ENCODE measurements around the gene FBXO42.
A peak's percentile ranks its signal among the peaks of the same experiment; 100 is the strongest.
"Not testable (repeated sequence)": the region's sequence is repeated elsewhere in the genome, so short reads cannot be mapped to it uniquely, and the experiment has no call there.

FBXO42 gene

DNA sequence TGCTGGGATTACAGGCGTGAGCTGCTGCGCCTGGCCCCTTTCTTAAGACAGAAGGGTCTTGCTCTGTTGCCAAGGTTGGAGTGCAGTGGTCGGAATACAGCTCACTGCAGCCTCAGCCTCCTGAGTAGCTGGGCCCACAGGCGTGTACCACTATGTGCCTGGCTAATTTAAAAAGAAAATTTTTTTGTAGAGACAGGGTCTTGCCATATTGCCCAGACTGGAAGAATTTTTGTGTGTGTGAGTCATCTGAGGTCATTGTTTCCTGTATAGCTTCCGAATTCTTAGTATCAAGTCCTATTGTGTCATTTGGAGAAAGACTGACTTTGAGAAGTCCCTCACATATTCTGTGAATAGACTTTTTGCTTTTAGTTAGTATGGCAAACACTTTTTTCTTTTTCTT lies 19.4 kb upstream of the FBXO42 start:
- peak; percentile 40 for DNase-seq

DNA sequence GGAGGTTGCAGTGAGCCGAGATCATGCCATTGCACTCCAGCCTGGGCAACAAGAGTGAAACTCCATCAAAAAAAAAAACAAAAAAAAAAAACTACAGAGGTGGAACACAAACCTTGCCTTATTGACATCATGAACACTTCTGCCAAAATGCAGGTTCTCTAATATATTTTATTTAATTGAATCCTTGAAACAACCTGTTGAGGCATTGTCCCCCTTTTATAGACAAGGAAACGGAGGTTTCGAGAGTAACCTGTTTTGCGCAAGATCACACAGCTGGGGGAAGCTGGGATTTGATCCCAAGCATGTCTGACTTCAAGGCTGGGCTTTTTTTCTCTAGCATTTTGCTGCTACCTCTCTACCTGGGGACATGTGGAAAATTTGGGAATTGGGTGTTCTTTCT lies 17.5 kb upstream of the FBXO42 start:
- DNase-seq = no peak

DNA sequence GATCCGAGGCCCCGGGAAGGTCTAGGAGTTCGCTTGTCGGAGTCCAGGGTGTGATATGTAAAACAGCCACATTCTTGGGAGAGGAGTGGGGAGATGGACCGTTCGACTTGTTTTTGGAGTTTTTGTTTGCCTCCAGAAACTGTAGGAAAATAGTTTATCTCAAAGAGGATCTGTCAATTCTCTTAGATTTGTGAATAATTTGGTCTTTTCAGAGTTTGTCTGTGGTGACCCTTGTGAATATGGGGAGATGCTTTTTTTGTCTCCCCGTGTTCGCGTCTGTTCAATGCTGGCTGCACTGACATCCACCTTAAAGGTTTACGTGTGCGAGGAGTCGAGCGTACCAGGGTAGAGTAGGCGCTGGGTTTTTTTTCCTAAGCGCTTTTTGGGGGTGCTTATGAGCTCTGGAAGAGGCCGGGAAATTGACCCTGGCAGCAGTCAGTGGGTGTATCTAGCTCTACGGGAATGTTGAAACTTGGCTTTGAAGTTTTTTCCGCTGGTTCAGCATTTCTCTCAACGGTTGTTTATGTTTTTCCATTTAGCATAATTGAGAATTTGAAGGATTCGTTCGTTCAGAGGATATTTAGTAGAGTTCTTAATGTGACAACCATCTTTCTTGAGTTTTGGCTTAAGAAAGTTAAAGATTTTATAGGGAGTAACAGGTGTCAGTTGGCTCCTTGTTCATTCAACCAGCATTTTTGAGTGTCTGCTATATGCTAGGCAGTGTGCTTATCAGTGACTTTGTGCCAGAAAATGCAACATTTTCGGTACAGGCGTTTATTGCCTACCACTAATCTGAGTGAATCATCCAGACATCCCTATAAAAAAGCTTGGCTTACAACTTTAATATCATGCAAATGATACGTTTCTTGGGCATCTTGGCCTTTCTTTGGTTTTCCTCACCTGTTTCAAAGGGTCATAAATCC lies 15.9 kb upstream of the FBXO42 start:
- peak; percentile 56 for DNase-seq

DNA sequence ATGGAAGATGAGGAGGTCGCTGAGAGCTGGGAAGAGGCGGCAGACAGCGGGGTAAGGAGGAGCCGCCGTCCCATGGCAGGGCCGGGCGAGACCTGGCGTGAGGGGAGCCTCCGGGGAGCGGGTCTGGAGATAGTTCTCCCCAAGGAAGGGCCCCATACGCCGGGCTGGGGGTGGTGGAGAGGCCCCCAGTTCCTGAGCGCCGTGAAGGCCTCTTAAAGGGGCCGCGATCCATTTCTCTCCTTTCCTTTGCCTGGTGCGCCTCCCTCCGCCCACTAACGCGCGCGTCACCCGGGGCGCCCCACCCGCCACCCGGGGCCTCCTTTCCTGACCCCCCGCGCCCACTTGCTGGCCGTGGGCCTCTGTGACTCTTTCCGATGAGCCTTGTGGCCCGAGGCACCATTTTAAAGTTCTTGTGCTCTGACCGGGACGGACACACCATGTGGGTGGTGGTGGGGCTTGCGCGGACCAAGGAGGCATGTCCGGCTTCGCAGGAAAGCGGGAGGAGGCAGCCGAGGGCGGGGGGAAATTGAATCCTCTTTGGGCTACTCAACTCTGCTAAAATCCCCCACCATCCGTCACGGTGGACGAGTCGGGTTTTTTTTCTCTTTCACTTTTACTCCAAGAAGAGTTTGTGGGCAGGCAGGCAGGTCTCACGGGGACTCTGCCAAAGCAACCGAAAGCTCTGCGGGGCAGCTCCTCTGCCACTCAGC lies 15.1 kb upstream of the FBXO42 start:
- peak; percentile 84 for DNase-seq

DNA sequence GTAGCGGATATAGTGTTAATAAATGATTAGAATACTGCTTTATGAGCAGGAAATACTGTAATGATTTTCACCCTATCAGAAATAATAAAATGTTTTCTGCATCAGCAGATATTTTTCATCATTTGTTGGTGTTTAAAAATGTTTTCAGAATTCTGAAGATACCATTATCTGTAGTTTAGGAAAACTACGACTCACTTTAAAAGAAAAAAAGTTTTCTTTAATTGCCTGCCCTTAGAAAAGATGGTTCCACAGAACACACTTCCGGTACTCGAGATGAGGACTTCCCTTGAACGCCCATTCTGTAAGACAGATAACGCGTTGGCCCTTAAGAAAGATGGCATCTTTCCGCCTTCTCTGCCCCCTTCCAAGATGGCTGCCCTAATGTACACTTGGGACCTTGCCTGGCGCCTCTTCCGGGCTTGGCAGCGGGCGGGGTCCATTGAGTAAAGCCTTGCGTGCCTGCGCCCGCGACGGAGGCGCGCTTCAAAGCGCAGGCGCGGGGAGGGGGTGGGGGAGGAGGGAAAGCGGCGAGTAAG lies 14.5 kb upstream of the FBXO42 start, which contains the start of gene SZRD1:
Gene SZRD1 (plus strand): TSS at position 521 of the 536 bp plus-strand sequence. CDS start 16 bp downstream, outside the sequence.
- DNase-seq = peak; percentile 98

DNA sequence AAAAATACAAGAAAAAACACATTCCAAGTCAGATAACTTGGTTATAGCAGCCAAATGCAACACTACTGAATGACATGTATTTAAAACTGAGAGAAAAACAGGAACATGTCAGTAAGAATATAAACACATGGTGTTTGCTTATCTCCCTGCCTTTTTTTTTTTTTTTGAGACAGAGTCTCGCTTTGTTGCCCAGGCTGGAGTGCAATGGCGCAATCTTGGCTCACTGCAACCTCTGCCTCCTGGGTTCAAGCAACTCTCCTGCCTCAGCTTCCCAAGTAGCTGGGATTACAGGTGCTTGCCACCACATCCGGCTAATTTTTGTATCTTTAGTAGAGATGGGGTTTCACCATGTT lies 12.8 kb upstream of the FBXO42 start:
- peak; percentile 42 for DNase-seq

DNA sequence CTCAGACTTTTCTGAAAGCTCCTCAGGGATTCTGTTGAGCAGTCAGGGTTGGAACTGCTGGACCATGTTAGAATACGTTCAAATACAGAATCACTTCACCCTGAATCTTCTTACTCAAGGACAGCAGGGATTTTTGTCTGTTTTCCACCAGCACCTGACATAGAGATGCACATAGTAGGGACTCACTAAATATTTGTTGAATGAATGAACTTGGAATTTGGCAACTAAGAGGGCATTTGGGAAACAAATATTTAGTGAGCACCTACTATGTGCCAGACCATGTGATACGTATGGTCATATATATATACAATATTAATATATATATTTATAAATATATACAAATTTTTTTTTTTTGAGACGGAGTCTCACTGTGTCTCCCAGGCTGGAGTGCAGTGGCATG lies 4.6 kb upstream of the FBXO42 start:
- DNase-seq = no peak

DNA sequence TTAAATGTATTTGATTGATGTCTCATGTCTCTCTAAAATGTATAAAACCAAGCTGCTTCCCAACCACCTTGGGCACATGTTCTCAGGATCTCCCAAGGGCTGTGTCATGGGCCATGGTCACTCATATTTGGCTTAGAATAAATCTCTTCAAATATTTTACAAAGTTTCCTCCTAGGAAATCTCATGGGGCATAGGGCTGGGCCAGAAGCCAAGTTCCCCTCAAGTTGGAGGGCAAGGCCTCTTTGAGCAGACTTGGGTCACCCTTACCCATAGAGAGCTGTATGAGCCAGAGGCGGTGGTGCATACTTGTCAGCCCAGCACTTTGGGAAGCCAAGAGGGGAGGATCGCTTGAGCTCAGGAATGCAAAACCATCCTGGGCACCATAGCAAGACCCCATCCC lies 2.3 kb upstream of the FBXO42 start:
- DNase-seq = no peak

DNA sequence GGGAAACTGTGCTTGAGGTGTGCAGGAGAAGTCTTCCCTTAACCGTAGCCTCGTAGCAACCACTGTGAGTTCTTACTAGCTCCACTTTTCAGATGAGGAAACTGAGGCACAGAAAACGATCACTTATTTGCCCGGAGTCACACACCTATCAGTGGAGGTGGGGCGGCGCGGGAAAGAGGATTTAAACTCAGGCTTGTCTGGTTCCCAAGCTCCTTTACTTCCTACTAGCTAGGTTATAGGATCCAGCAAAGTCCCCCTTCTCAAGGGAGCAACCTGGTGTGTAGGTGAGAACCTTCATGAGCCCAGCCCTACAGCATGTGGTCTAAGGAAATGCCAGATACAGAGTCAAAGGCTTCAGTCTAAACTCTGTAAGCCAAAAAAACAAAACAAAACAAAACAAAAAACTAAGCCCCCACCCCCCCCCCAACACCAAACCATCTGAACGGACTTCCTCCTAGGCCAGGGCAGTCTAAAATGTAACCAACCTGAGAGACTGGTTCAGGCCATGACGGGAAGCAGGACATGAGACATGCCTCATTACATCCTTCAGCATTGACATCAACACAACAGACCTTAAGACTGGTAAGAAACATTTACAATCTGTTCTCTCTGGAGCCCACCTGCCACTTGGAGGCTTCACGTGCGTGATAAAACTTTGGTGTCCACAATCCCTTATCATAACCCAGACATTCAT lies 709 bp upstream of the FBXO42 start:
- DNase-seq = no peak

DNA sequence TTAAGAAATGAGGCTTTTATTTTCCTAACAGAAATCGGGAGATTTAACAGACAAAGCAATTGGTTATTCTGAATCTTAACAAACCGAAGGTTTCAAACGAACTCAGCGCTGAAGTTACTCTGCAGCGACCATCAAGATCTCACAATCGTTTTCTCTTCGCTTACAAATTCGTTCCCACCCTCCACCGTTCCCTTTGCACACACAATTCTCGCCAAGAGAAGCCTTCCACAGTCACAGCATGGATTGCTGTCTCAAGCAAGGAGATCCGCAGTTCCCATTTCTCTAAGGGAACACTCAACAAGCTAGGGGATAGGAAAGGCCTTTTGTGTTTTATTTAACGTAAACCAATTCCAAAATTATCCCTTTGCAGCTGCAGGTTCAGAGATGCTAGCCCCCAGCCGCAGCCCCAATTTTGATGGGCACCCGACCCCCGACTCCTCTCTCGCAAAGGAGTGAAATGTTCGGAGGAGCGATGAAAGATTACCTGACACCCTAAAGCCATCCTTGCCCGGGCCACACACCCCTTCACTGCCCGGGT lies 755 bp downstream of the FBXO42 start:
- DNase-seq = no peak

DNA sequence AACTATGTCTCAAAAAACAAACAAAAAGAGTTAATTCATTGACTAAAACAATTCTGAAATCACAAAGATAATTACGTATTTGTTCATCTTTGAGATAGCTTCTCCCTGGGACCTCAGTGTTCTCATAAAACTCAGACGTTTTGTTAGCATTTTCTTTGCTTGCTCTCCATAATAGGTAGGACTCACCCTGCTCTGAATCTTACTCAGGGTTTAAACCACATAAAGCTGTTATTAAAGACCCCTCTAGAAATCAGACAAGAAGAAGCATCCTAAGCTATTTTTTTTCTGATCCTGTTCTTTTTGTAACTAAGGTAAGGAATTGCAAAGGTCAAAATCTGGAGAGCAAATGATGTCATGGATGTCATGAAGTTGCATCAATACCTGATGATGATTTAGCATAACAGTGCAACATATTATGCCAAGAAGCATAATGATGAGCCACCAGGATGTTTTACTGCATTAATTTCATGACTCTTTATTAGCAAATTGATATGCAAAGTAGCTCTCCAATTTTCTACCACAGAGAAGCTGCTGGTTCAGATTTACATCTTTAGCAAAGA lies 2.4 kb downstream of the FBXO42 start:
- no peak for DNase-seq

DNA sequence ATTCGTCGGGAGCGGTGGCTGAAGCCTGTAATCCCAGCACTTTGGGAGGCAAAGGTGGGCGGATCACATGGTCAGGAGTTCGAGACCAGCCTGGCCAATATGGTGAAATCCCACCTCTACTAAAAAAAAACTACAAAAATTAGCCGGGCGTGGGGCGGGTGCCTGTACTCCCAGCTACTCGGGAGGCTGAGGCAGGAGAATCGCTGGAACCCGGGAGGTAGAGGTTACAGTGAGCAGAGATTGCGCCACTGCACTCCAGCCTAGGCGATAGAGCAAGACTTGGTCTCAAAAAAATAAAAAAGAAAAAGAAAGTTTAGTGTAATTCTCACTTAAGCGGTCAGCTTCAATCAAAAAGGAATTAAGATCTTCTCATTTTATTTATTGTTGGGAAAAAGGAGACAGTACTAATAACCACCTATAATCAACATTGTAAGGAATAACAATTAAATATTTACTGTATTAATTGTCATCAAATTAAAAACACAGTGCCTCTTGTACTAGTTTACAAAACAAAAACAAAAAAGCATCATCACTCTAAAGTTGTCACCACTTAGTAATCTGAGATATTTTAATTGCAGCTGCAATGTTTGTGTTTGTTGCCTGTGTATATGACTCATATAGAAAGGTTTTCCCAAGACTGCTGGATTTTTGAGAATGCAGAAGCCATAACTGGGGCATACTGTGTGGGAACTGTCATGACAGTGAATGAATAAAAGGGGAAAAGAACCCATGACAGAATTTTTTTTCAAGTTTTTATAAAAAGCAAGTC lies 3.7 kb downstream of the FBXO42 start:
- DNase-seq = peak; percentile 32

DNA sequence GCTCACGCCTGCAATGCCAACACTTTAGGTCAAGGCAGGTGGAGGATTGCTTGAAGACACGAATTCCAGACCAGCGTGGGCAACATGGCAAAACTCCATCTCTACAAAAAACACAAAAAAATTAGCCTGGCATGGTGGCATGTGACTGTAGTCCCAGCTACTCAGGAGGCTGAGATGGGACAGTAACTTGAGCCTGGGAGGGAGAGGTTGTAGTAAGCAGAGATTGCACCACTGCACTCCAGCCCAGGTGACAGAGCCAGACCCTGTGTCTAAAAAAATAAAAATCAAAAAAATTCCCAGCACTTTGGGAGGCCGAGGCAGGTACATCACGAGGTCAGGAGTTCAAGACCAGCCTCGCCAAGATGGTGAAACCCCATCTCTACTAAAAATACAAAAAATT lies 9.0 kb downstream of the FBXO42 start:
- DNase-seq = not testable (repeated sequence)

DNA sequence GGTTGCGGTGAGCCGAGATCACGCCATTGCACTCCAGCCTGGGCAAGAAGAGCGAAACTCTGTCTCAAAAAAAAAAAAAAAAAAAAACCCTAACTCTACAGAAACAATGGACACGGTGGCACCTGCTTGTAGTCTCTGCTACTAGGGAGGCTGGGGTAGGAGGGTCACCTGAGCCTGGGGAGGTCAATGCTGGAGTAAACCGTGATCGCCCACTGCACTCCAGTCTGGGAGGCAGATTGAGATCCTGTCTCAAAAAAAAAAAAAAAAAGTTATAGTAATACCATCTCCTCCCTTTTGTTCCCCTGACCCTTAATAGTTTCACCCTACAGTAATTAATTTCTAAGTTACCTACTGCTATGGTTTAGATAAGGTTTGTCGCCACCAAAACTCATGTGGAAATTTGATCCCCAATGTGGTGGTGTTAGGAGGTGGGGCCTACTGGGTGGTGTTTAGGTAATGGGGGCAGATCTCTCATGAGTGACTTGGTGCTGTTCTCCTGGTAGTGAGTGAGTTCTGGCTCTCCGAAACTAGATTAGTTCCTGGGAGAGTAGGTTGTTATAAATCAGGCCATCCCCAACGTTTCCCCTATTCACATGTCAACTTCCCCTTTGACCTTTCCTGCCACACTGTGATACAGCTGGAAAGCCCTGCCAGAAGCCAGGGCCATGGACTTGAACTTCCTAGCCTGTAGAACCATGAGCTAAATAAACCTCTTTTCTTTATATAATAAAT lies 9.8 kb downstream of the FBXO42 start:
- no peak for DNase-seq

DNA sequence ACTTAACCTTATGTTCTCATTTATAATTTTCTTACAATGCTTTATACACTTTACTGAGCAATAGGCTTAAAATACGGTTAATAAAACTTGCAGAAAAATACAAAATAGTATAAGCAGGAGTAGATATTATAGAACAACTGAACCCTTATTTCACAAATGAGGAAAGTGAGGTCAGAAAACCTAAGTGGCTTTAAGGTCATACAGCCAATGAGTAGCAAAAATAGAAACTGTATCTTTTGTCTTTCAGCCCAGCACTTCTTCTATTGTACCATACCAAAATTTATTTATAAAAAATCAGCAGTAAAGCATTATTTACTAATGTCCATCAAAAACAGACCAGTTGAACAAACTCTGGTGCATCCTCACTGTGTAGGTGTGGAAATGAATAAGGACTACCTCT lies 11.6 kb downstream of the FBXO42 start:
- no peak for DNase-seq

DNA sequence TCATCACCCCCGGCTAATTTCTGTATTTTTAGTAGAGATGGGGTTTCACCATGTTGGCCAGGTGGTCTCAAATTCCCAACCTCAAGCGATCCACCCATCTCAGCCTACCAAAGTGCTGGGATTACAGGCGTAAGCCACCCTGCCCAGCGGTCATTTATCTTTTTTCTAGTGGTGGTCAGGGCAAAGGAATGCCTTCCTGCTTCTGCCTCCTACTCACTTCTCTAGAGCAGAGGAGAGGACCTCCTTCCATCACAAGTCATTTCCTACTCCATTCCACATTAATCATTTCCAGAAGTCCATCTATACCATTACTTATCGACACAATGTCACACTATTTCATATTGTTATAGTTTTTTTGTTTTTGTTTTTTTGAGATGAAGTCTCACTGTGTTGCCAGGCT lies 13.3 kb downstream of the FBXO42 start:
- DNase-seq = peak; percentile 41

DNA sequence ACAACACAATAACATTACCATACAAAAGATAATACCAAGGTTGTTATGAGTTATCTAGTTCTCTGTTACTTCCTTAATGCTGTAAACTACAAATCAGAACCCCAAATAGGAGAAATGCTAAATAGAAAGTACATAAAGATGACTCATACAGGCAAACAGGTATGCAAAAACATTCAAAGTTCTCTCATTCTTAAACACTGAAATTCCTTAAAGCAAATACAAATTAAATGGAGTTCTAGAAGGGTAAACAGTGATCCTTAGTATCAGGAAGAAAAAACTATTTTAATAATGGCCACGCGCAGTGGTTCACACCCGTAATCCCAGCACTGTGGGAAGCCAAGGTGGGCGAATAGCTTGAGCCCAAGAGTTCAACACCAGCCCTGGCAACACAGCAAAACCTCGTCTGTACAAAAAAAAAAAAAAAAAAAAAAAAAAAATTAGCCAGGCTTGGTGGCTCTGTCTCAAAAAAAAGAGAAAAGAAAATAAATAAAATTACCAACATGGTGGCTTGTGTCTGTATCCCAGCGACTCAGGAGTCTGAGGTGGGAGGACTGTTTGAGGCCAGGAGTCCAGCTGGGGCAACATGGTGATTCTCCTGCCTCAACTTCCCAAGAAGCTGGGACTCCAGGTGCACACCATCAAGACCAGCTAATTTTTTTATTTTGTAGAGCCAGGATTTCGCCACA lies 17.5 kb downstream of the FBXO42 start:
- DNase-seq = no peak

DNA sequence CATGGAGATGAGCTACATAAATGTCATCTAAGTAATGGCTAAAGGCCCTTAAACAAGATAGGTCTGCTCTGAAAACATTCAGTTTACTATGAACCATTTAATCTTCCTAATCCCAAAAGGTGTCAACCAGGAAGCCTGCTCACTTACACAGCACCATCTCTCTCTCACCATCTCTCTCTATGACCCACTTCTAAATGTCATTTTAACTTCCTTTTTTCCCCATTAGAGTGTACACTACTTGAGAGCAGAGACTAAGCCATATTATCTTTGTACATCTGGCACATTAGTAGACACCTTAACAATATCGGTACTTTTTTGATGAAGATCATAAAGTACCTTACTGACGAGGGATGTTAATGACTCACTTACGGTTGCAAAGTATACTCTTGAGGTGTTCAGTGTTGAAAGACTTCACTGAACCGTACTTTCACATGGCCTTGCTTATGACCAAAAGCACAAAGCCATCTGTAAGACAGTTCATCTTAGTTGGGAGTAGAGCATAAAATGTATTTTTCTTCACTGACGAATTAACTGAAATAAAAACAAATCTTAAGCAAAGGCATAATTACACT lies 25.4 kb downstream of the FBXO42 start:
- no peak for DNase-seq

DNA sequence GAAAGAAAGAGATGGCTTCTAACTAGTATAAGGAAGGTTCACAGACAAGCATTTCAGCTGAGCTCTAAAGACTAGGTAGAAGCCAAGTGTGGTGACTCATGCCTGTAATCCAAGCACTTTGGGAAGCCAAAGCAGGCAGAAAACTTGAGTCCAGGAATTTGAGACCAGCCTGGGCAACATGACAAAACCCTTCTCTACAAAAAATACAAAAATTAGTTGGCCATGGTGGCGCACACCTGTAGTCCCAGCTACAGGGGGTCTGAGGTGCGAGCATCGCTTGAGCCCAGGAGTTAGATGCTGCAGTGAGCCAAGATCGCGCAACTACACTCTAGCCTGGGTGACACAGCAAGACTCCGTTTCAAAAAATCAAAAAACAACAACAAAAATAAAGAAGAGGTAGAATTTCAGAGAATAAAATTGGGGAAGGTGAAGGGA lies 27.8 kb downstream of the FBXO42 start:
- DNase-seq = peak; percentile 74

Measured in NCI-H226 (cell line).